PC-3 (cell line): ENCODE data around the gene RTN1. TPM values are rescaled to one million over a fixed set of nuclear protein-coding genes. Genes with fewer than 3 reads are reported as not detected.

Experiments
- ATAC-seq: fragments of 200-7000 bp; cut with Tn5 transposase; 2 replicates; pipeline ENCODE4 v1.9.1; 2020; ENCODE audit warnings: mild to moderate bottlenecking, moderate library complexity
- BruUV-seq: library from RNA; stranded (reverse); fragments of 400-500 nt; replicated peaks from 2 replicates; lab custom pipeline; 2021; lab: Mats Ljungman, UMichigan
- CTCF ChIA-PET: fragments of 300-600 bp; sonication (Branson Sonifier 250); formaldehyde crosslinking; loops from one replicate; lab custom pipeline; 2022; ENCODE audit warnings: antibody characterized with exemption; lab: Charles Lee
- POLR2A ChIA-PET: fragments of 300-600 bp; sonication (Branson Sonifier 250); formaldehyde crosslinking; loops from one replicate; lab custom pipeline; 2022; ENCODE audit warnings: antibody characterized with exemption; ENCODE audit not compliant: unreplicated experiment; lab: Charles Lee
- DNase-seq: peaks from one replicate; pipeline ENCODE4 v3.0.0-alpha.2; 2015
- H2AFZ ChIP-seq: fragments of 300-600 bp; sonication (generic); 2 replicates; pipeline ENCODE4 v1.6.0; 2016; ENCODE audit warnings: antibody characterized with exemption, low read length
- H3F3A ChIP-seq: fragments of 300-600 bp; sonication (generic); one replicate; pipeline ENCODE4 v1.6.0; 2017; ENCODE audit warnings: antibody characterized with exemption, low read length, control low read depth, mild to moderate bottlenecking; ENCODE audit not compliant: unreplicated experiment
- H3K27ac ChIP-seq: fragments of 300-600 bp; sonication (generic); 2 replicates; pipeline ENCODE4 v1.5.1; 2016; ENCODE audit warnings: mild to moderate bottlenecking, low read length
- H3K27me3 ChIP-seq: fragments of 300-600 bp; sonication (generic); 2 replicates; pipeline ENCODE4 v1.6.1; 2016; ENCODE audit warnings: low read length, mixed read lengths
- H3K36me3 ChIP-seq: fragments of 300-600 bp; sonication (generic); 2 replicates; pipeline ENCODE4 v1.6.1; 2016; ENCODE audit warnings: low read depth, mixed run types, low read length, mixed read lengths
- H3K4me1 ChIP-seq: fragments of 300-600 bp; sonication (generic); 2 replicates; pipeline ENCODE4 v1.5.1; 2016; ENCODE audit warnings: low read length; ENCODE audit not compliant: insufficient read depth
- H3K4me2 ChIP-seq: fragments of 300-600 bp; sonication (generic); 2 replicates; pipeline ENCODE4 v1.6.0; 2016; ENCODE audit warnings: low read length
- H3K4me3 ChIP-seq: fragments of 300-600 bp; sonication (generic); 2 replicates; pipeline ENCODE4 v1.5.1; 2016; ENCODE audit warnings: mild to moderate bottlenecking, low read length, mixed read lengths
- H3K79me2 ChIP-seq: fragments of 300-600 bp; sonication (generic); 2 replicates; pipeline ENCODE4 v1.6.1; 2017; ENCODE audit warnings: low read length, mixed read lengths
- H3K9ac ChIP-seq: fragments of 300-600 bp; sonication (generic); 2 replicates; pipeline ENCODE4 v1.6.0; 2016; ENCODE audit warnings: mild to moderate bottlenecking, low read length
- H3K9me2 ChIP-seq: fragments of 300-600 bp; sonication (generic); replicated peaks from 2 replicates; pipeline ENCODE4 v1.6.1; 2016; ENCODE audit warnings: mixed run types, low read length, mixed read lengths
- H3K9me3 ChIP-seq: fragments of 300-600 bp; sonication (generic); 2 replicates; pipeline ENCODE4 v1.6.1; 2016; ENCODE audit warnings: low read length, mixed read lengths
- H4K20me1 ChIP-seq: fragments of 300-600 bp; sonication (generic); 2 replicates; pipeline ENCODE4 v1.6.1; 2016; ENCODE audit warnings: low read length, mixed read lengths
- CTCF ChIP-seq: fragments of 300-600 bp; sonication (generic); conservative IDR thresholded peaks from 2 replicates; pipeline ENCODE4 v1.5.1; 2017; ENCODE audit warnings: antibody characterized with exemption, low read depth, mild to moderate bottlenecking, low read length
- EZH2 ChIP-seq: fragments of 300-600 bp; sonication (generic); IDR thresholded peaks from one replicate; pipeline ENCODE4 v1.6.1; 2017; ENCODE audit warnings: antibody characterized with exemption, mild to moderate bottlenecking, low read length; ENCODE audit not compliant: unreplicated experiment
- EZH2phosphoT487 ChIP-seq: fragments of 300-600 bp; sonication (generic); IDR thresholded peaks from 2 replicates; pipeline ENCODE4 v1.6.1; 2018; ENCODE audit warnings: mild to moderate bottlenecking, antibody characterized with exemption, low read length, borderline replicate concordance
- intact Hi-C: fragments of 100-400 bp; cut with micrococcal nuclease; formaldehyde crosslinking; loops from 2 replicates; pipeline ENCODE4 v1.9.0; 2023
- total RNA-seq: library from RNA; depleted of rRNA; stranded (reverse); fragments of >200 nt; gene quantifications from 2 replicates; pipeline ENCODE4 v1.2.3, GENCODE V29; 2014

RTN1 gene
- total RNA-seq, 1 experiment from 2014 or later = not detected

GRCh38 chr14:59755409-59756135 is 115.0 kb downstream of the RTN1 start:
- no peaks in the 10 kb centered on the region for H3K36me3 ChIP-seq
- ChIA-PET CTCF (no interaction called here), POLR2A (no interaction called here)
- H4K20me1 ChIP-seq = no peaks in the 10 kb centered on the region
- ATAC-seq (no peak), DNase-seq (no peak)
- no peaks in the 10 kb centered on the region for H3K79me2 ChIP-seq
- H3K27me3 ChIP-seq = peaks cover 34% of the 10 kb centered on the region
- no peak overlapping the region for H3K4me2 ChIP-seq
- BruUV-seq = no TSS peak
- H3K9me3 ChIP-seq = no peaks in the 10 kb centered on the region
- H3K4me3 ChIP-seq = no peak overlapping the region
- H3K27ac ChIP-seq = no peak overlapping the region
- intact Hi-C loops = no loop called here
- H3K4me1 ChIP-seq = no peaks in the 10 kb centered on the region
- no peak overlapping the region for H3K9ac ChIP-seq
- H3F3A ChIP-seq = no peaks in the 10 kb centered on the region
- no peak for TF ChIP-seq EZH2
- TF ChIP-seq CTCF = no peak
- TF ChIP-seq EZH2phosphoT487 = no peak
- no peak overlapping the region for H2AFZ ChIP-seq
- no peaks in the 10 kb centered on the region for H3K9me2 ChIP-seq

- Histone ChIP-seq H3K9me3 (no peaks in the 10 kb centered on the region), H3K27ac (no peak overlapping the region), H3K79me2 (no peaks in the 10 kb centered on the region), H3F3A (no peaks in the 10 kb centered on the region), H3K4me3 (no peak overlapping the region), H3K4me2 (no peak overlapping the region), H3K36me3 (no peaks in the 10 kb centered on the region), H3K9me2 (no peaks in the 10 kb centered on the region), H3K27me3 (peaks cover 28% of the 10 kb centered on the region), H4K20me1 (no peaks in the 10 kb centered on the region), H3K9ac (no peak overlapping the region), H3K4me1 (no peaks in the 10 kb centered on the region), H2AFZ (no peak overlapping the region)
- ChIA-PET CTCF (no interaction called here), POLR2A (no interaction called here)
- TF ChIP-seq EZH2phosphoT487 = no peak
- TF ChIP-seq EZH2 = no peak
- TF ChIP-seq CTCF = no peak
- ATAC-seq (no peak), DNase-seq (no peak)
- no TSS peak for BruUV-seq
- intact Hi-C loops = no loop called here
Measured at GRCh38 chr14:59754256-59754655, 116.3 kb downstream of the RTN1 start.

DNA sequence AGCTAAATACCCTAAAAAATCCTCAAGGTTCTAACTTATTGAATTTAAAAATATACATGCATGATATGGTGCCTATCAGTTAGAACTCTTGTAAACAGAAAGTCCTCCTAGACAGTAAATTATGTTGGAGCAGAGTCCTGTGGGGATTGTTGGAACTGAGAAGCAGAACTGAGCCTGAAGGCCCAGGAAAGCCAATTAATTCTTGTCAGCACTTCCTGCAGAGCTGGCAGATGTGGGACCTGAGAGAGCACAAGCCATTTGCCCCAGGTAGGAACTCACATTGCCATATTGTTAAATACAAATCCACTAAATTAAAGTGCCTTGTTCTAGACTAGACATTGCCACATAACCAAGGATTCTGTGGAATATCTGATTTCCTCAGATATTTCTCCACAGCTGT is 117.1 kb downstream of the RTN1 start:
- Histone ChIP-seq H3K27me3 (peaks cover 27% of the 10 kb centered on the region), H2AFZ (no peak overlapping the region), H3F3A (no peaks in the 10 kb centered on the region), H3K4me2 (no peak overlapping the region), H3K36me3 (no peaks in the 10 kb centered on the region), H3K79me2 (no peaks in the 10 kb centered on the region), H3K9me3 (no peaks in the 10 kb centered on the region), H3K4me1 (no peaks in the 10 kb centered on the region), H3K9ac (no peak overlapping the region), H3K9me2 (no peaks in the 10 kb centered on the region), H3K4me3 (no peak overlapping the region), H3K27ac (no peak overlapping the region), H4K20me1 (no peaks in the 10 kb centered on the region)
- POLR2A ChIA-PET = no interaction called here
- no peak for DNase-seq
- ATAC-seq = no peak
- TF ChIP-seq EZH2phosphoT487 (no peak), EZH2 (no peak), CTCF (no peak)
- intact Hi-C loops = no loop called here
- BruUV-seq = no TSS peak
- CTCF ChIA-PET = no interaction called here
